T47D (cell line): ENCODE results near the gene CCDC121.
"Not testable (repeated sequence)": the region's sequence is repeated elsewhere in the genome, so short reads cannot be mapped to it uniquely, and the experiment has no call there.

Experiments
- DNase-seq, 2 experiments: peaks; one replicate each; pipeline versions ENCODE4 v3.0.0 to v3.0.0-alpha.2; 2011 to 2012; ENCODE audit warnings: low read depth in 1 of 2, low spot score in 1 of 2
- JUND ChIP-seq: IDR thresholded peaks from 2 replicates; pipeline ENCODE4 v1.6.1; 2012; ENCODE audit warnings: low read depth
- in situ Hi-C: cut with HindIII; loops from 2 replicates; pipeline ENCODE4 v1.10.0; 2016; ENCODE audit warnings: low sequenced_read_pairs, low pct_unique_long_range_greater_than_20kb

CCDC121 gene

DNA sequence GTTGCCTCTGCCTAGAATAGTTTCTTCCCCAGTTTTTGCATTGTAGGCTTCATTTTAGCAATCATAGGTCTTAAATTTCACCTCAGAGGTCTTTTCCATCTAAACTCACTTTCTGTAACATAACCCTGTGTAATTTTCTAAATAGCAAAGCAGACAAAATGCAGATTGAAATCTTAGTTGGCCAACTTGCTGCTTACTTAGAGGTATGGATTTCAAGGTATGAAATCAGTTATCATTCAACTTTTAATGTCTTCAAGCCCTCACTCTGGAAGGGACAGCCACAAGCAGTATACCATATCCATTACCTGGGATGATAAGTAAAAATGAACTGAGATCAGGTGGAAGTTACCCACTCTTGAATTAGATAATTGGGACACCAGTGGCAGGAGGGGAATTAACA lies 3.9 kb downstream of the CCDC121 start:
- no peak for DNase-seq
- in situ Hi-C loops: no loop called here
- no peak for TF ChIP-seq JUND

DNA sequence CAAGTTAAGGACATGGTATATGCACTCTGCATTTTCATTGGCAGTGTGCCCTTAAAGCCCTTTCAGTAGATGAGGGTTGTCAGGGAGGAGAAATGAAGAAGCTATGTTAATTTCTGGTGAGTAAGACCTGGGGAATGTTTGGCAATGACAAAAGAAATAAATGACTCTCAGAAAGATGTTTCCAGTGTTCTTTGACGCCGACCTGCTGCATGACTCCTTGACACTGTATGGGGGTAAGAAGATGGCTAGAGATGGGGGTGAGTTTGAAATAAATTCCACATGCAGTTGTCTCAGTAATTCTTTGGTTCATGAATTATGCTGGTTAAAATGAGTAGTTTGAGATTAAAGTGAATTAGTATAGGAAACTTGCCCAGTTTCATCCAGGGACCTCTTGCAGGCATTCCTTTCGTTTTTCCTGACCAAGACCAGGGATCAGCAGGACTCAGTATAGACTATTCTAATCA lies 5.9 kb downstream of the CCDC121 start:
- in situ Hi-C loops: no loop called here
- DNase-seq: no peak
- no peak for TF ChIP-seq JUND

DNA sequence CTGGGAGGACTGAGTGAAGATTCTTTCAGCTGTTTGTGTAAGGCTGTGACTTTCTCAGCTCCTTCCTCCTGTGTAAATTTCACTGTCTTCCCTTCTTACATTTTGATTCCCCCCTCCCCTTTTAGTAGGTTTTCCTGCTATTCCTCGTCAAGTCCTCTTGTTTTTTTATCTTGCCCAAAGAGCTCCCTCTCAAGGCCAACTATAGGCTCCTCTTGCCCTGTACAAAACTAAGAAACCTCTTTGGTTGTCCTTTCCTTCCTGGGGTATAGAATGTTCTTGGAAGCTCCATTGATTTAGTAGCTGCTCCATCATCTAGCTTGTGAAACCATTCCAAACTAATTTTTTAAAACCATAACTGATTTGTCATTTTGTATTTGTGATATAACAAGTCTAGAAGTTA lies 7.3 kb downstream of the CCDC121 start:
- DNase-seq: peak in 1 of 2 experiments; percentile 19
- in situ Hi-C loops: no loop called here
- TF ChIP-seq JUND: no peak

DNA sequence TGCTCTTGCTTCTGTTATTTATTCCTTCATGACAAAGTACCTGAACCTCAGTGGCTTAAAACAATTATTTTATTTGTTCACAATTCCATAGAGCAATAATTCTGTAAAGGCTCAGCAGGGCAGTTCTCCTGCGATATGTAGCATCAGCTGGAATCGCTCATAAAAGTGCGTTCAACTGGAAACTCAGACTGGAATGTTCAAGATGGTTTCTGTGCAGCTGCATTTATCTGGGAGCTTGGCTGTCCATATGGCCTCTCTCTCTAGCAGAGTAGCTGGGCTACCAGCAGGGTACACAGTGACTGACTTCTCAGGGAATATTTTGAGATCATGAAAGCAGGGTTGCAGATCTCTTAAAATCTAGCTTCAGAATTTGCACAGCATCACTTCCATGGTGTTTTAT lies 13.5 kb downstream of the CCDC121 start:
- DNase-seq: no peak
- in situ Hi-C loops: no loop called here

DNA sequence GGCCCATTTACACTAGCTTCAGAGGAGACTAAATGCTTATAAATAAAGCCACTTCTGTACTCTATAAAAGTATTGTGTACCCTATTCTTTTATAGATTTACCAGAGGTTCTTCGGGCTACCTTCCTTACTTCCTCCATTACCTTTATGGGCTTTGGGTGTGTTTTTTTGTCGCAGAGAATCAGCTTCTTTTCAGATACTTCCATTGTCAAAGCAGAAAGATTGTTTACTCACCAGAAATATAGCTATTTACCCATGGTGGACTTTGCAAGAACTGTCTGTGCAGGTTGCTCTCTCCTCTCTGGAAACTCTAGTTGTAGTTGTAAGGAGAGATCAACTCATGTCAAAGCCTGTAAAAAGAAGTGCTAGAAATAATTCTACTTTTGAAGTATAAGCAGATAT lies 14.8 kb downstream of the CCDC121 start:
- DNase-seq: no peak
- in situ Hi-C loops: no loop called here
- no peak for TF ChIP-seq JUND

More for the DNA sequence above, 13.5 kb downstream of the CCDC121 start:
- TF ChIP-seq JUND: no peak

DNA sequence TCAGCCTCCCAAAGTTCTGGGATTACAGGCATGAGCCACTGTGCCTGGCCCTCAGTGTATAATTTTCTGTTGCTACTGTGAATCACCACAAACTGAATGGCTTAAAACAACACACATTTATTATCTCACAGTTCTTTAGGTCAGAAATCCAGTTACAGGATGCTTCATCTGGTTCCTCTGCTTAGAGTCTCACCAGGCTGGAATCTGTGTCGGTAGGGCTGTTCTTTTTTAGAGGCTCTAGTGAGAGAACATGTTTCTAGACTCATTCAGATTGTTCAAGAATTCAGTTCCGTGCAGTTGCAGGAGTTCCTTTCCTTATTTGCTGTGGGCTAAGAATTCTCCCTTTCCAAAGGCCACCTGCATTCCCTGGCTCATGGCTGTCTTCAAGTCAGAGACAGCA lies 22.2 kb downstream of the CCDC121 start:
- in situ Hi-C loops: no loop called here
- DNase-seq: no peak
- no peak for TF ChIP-seq JUND

DNA sequence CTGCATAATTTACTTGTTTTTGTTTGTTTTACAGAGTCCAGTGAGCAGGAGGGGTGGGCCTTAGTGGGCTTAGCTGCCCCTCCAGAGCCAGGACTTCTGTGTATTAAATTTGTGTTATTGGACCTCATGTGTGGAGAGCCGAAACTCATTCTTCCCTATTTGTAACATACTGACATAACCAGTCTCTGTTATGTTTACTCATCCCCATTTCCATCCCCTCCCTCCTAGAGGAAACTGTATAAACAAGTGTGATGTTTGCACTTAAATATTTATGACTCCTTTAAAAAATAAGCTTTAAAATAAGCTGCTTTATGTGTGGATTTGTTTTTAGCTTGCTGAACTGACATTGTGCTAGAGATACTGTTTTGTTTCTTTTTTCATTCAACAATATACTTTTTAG lies 32.2 kb downstream of the CCDC121 start:
- no peak for TF ChIP-seq JUND
- DNase-seq: peak; percentile 18 to 31
- in situ Hi-C loops: no loop called here

DNA sequence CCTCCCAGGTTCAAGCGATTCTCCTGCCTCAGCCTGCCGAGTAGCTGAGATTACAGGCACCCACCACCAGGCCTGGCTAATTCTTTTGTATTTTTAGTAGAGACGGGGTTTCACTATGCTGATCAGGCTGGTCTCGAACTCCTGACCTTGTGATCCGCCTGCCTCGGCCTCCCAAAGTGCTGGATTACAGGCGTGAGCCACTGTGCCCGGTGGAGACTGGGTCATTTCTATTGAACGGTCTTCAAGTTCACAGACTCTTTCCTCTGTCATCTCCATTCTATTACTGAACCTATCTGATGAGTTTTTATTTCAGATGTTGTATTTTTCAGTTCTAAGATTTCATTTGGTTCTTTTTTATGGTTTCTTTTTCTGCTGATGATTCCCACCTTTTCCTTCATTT lies 33.4 kb downstream of the CCDC121 start:
- DNase-seq, in situ Hi-C loops: not testable (repeated sequence)

DNA sequence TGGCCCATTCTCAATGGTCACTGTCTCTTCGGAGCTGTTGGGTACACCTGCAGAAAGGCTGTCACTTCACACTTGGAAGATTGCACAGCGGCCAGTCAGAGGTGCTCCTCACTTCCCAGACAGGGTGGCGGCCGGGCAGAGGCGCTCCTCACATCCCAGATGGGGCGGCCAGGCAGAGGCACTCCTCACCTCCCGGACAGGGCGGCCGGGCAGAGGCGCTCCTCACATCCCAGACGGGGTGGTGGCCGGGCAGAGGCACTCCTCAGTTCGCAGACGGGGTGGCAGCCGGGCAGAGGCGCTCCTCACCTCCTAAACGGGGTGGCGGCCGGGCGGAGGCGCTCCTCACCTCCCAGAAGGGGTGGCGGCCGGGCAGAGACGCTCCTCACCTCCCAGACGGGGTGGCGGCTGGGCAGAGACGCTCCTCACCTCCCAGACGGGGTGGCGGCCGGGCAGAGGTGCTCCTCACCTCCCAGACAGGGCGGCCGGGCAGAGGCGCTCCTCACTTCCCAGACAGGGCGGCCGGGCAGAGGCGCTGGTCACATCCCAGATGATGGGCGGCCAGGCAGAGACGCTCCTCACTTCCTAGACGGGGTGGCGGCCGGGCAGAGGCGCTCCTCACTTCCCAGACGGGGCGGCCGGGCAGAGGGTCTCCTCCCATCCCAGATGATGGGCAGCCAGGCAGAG lies 34.6 kb downstream of the CCDC121 start:
- DNase-seq, in situ Hi-C loops: not testable (repeated sequence)

DNA sequence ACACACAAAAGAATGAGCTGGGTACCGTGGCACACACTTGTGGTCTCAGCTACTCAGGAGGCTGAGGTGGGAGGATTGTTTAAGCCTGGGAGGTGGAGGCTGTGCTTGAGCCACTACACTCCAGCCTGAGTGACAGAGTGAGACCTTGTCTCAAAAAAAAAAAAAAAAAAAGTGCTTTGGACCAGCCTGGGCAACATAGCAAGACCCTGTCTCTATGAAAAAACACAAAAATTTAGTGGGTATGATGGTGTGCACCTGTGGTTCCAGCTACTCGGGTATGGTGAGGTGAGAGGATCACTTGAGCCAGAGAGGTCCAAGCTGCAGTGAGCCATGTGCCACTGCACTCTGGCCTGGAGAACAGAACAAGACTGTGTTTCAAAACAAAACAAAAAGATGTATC lies 35.6 kb downstream of the CCDC121 start:
- no peak for TF ChIP-seq JUND
- in situ Hi-C loops: no loop called here
- DNase-seq: no peak

DNA sequence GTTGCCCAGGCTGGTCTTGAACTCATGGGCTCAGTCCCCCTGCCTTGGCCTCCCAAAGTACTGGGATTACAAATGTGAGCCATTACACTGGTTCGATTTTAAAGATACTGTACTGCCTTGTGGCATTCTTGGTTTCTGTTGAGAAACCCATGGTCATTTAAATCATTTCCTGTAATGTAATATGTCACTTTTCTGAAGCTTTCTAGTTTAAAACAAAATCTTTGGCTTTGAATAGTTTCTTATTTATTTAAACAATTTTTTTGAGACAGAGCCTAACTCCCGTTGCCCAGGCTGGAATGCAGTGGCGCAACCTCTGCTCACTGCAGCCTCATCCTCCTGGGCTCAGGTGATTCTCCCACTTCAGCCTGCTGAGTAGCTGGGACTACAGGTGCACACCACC lies 37.1 kb downstream of the CCDC121 start:
- DNase-seq: peak in 1 of 2 experiments; percentile 8
- no peak for TF ChIP-seq JUND
- in situ Hi-C loops: no loop called here

DNA sequence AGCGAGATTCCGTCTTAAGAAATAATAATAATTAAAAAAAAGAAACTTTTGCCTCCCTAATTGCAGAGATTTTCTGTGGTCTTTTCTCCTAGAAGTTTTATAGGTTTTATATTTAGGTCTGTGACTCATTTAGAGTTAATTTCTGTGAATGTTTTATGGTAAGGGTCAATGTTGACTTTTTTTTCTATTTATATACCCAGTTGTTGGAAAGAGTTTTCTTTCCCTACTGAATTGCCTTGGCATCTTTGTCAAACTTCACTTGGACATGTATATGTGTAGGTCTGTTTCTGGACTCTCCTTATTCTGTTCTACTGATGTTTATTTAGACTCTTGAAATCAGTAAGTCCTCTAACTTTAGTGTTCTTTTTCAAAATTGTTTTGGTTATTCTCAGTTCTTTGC lies 40.5 kb downstream of the CCDC121 start:
- DNase-seq: no peak
- in situ Hi-C loops: no loop called here
- no peak for TF ChIP-seq JUND

DNA sequence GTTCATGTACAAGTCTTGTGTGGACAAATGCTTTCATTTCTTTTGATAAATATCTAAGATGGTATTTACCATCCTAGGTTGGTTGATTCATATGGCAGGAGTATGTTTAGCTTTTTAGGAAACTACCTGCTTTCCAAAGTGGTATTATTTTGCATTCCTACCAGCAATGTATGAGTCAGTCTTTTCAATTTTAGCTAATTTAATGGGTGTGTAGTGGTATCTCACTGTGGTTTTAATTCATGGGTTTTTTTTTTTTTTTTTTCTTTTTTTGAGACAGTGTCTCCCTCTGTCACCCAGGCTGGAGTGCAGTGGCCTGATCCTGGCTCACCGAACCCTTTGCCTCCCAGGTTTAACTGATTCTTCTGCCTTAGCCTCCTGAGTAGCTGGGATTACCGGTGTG lies 41.8 kb downstream of the CCDC121 start:
- in situ Hi-C loops: no loop called here
- no peak for DNase-seq
- TF ChIP-seq JUND: no peak

DNA sequence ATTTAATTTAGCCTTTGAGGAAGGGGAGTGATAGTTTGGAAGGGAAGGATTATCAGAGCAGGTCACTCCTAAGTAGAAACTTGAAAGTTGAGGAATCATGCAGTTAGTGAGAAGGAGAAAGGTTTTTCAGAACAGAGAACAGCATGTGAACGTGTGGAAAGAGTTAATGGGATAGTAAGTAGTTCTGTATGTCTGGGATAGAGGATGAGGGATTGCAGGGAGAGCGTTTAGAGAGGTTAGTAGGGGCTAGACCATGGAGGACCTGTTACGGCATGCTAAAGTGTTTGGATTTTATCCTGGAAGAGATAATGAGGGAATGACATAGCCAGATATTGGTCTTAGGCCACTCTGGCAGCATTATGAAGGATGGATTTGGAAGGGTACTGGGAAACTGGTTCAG lies 44.2 kb downstream of the CCDC121 start:
- in situ Hi-C loops: no loop called here
- no peak for DNase-seq
- TF ChIP-seq JUND: no peak
